Neural cell (in vitro differentiated cells): Measurements from ENCODE around the gene PTPDC1. TPM values are rescaled to one million over a fixed set of nuclear protein-coding genes. Genes with fewer than 3 reads are reported as not detected.

Source experiments
- H2AFZ ChIP-seq: fragments of 200-600, 300-800 bp; sonication (generic), shearing (Covaris generic); 2 replicates; pipeline ENCODE4 v1.6.0; 2014; ENCODE audit warnings: low read depth, mild to moderate bottlenecking, antibody characterized with exemption, low read length, moderate library complexity
- H3F3A ChIP-seq: fragments of 200-600 bp; shearing (Covaris generic); 2 replicates; pipeline ENCODE4 v1.6.1; 2016; ENCODE audit warnings: mild to moderate bottlenecking, moderate library complexity, mixed read lengths, antibody characterized with exemption, low read length; ENCODE audit not compliant: insufficient read depth, poor library complexity, severe bottlenecking
- H3K27ac ChIP-seq: fragments of 200-600, 300-800 bp; sonication (generic), shearing (Covaris generic); 2 replicates; pipeline ENCODE4 v1.5.1; 2014; ENCODE audit warnings: mild to moderate bottlenecking, low read length, moderate library complexity
- H3K27me3 ChIP-seq: fragments of 300-800, 200-600 bp; sonication (generic), shearing (Covaris generic); 2 replicates; pipeline ENCODE4 v1.6.0; 2014; ENCODE audit warnings: mild to moderate bottlenecking, low read depth, low read length, moderate library complexity; ENCODE audit not compliant: insufficient read depth
- H3K36me3 ChIP-seq: fragments of 300-800, 200-600 bp; sonication (generic), shearing (Covaris generic); 2 replicates; pipeline ENCODE4 v1.5.1; 2014; ENCODE audit warnings: mild to moderate bottlenecking, antibody characterized with exemption, low read length, moderate library complexity; ENCODE audit not compliant: insufficient read depth
- H3K4me2 ChIP-seq: fragments of 300-800, 200-600 bp; sonication (generic), shearing (Covaris generic); 2 replicates; pipeline ENCODE4 v1.6.0; 2014; ENCODE audit warnings: mild to moderate bottlenecking, low read length
- H3K4me3 ChIP-seq: fragments of 300-800, 200-600 bp; sonication (generic), shearing (Covaris generic); 2 replicates; pipeline ENCODE4 v1.5.1; 2014; ENCODE audit warnings: mild to moderate bottlenecking, low read length, moderate library complexity
- H3K79me2 ChIP-seq: fragments of 200-600 bp; shearing (Covaris generic); replicated peaks from 2 replicates; pipeline ENCODE4 v1.6.0; 2014; ENCODE audit warnings: mild to moderate bottlenecking, low read length, moderate library complexity; ENCODE audit not compliant: insufficient read depth
- H3K9ac ChIP-seq: fragments of 300-800, 200-600 bp; sonication (generic), shearing (Covaris generic); 2 replicates; pipeline ENCODE4 v1.6.1; 2016; ENCODE audit warnings: mild to moderate bottlenecking, low read length, mixed read lengths
- H3K9me2 ChIP-seq: fragments of 200-600 bp; shearing (Covaris generic); 2 replicates; pipeline ENCODE4 v1.6.1; 2016; ENCODE audit warnings: mild to moderate bottlenecking, low read length, mixed read lengths; ENCODE audit not compliant: insufficient read depth
- H3K9me3 ChIP-seq: fragments of 200-600, 300-800 bp; sonication (generic), shearing (Covaris generic); 2 replicates; pipeline ENCODE4 v1.6.1; 2016; ENCODE audit warnings: mild to moderate bottlenecking, mixed run types, low read length, moderate library complexity, mixed read lengths
- H4K20me1 ChIP-seq: fragments of 200-600 bp; shearing (Covaris generic); 2 replicates; pipeline ENCODE4 v1.6.1; 2016; ENCODE audit warnings: mild to moderate bottlenecking, mixed run types; ENCODE audit not compliant: insufficient read depth
- CTCF ChIP-seq: fragments of 450-650 bp; IDR thresholded peaks from 2 replicates; pipeline ENCODE4 v1.5.1; 2014; ENCODE audit warnings: antibody characterized with exemption, mild to moderate bottlenecking, moderate library complexity; ENCODE audit not compliant: poor library complexity, severe bottlenecking
- EP300 ChIP-seq: fragments of 450-650 bp; conservative IDR thresholded peaks from 2 replicates; pipeline ENCODE4 v1.6.1; 2014; ENCODE audit warnings: antibody characterized with exemption, mild to moderate bottlenecking, moderate library complexity; ENCODE audit not compliant: poor library complexity, severe bottlenecking
- EZH2 ChIP-seq: fragments of 200-600, 300-800 bp; shearing (Covaris generic), sonication (generic); IDR thresholded peaks from 2 replicates; pipeline ENCODE4 v1.6.1; 2014; ENCODE audit warnings: antibody characterized with exemption, low read length, borderline replicate concordance, mild to moderate bottlenecking; ENCODE audit not compliant: insufficient read depth, poor library complexity, severe bottlenecking
- MXI1 ChIP-seq: fragments of 450-650 bp; conservative IDR thresholded peaks from 2 replicates; pipeline ENCODE4 v1.6.1; 2014; ENCODE audit warnings: antibody characterized with exemption, mild to moderate bottlenecking; ENCODE audit not compliant: poor library complexity, severe bottlenecking
- POLR2AphosphoS5 ChIP-seq: IDR thresholded peaks from 2 replicates; pipeline ENCODE4 v1.6.1; 2012
- RAD21 ChIP-seq: fragments of 450-650 bp; conservative IDR thresholded peaks from 2 replicates; pipeline ENCODE4 v1.6.1; 2014; ENCODE audit warnings: antibody characterized with exemption, mild to moderate bottlenecking, moderate library complexity
- REST ChIP-seq: IDR thresholded peaks from 2 replicates; pipeline ENCODE4 v1.6.1; 2012; ENCODE audit warnings: borderline replicate concordance
- SMC3 ChIP-seq: fragments of 450-650 bp; conservative IDR thresholded peaks from 2 replicates; pipeline ENCODE4 v1.6.1; 2014; ENCODE audit warnings: antibody characterized with exemption, mild to moderate bottlenecking, moderate library complexity; ENCODE audit not compliant: poor library complexity
- TAF1 ChIP-seq: IDR thresholded peaks from 2 replicates; pipeline ENCODE4 v1.6.1; 2012; ENCODE audit warnings: low read depth
- polyA plus RNA-seq: library from polyadenylated mRNA; depleted of rRNA; stranded (reverse); fragments of >200 nt; gene quantifications from 2 replicates; pipeline ENCODE4 v1.2.3, GENCODE V29; 2014

Gene PTPDC1
- polyA plus RNA-seq, 1 donor from 2014 or later: 23.7 TPM

- Histone ChIP-seq H3K36me3 (no peaks in the 10 kb centered on the region), H3K27ac (no peak overlapping the region), H4K20me1 (no peaks in the 10 kb centered on the region), H3K27me3 (no peaks in the 10 kb centered on the region), H2AFZ (no peak overlapping the region), H3F3A (no peaks in the 10 kb centered on the region), H3K9me3 (no peaks in the 10 kb centered on the region), H3K4me3 (no peak overlapping the region), H3K4me2 (no peak overlapping the region), H3K9ac (no peak overlapping the region), H3K9me2 (no peaks in the 10 kb centered on the region), H3K79me2 (no peaks in the 10 kb centered on the region)
- TF ChIP-seq RAD21 (no peak), POLR2AphosphoS5 (no peak), EZH2 (no peak), SMC3 (no peak), MXI1 (no peak), EP300 (no peak), CTCF (no peak), REST (no peak), TAF1 (no peak)
Measured at GRCh38 chr9:94150890-94151650, 66.8 kb downstream of the PTPDC1 start.

GRCh38 chr9:94153905-94154304, 69.6 kb downstream of the PTPDC1 start:
- no peak overlapping the region for H3K4me3 ChIP-seq
- H3K9ac ChIP-seq: no peak overlapping the region
- H2AFZ ChIP-seq: no peak overlapping the region
- H3K9me2 ChIP-seq: no peaks in the 10 kb centered on the region
- H3K79me2 ChIP-seq: no peaks in the 10 kb centered on the region
- H3F3A ChIP-seq: no peaks in the 10 kb centered on the region
- H3K36me3 ChIP-seq: no peaks in the 10 kb centered on the region
- H4K20me1 ChIP-seq: no peaks in the 10 kb centered on the region
- H3K27me3 ChIP-seq: no peaks in the 10 kb centered on the region
- no peaks in the 10 kb centered on the region for H3K9me3 ChIP-seq
- no peak overlapping the region for H3K27ac ChIP-seq
- TF ChIP-seq EP300: no peak
- TF ChIP-seq REST: no peak
- no peak for TF ChIP-seq POLR2AphosphoS5
- TF ChIP-seq TAF1: no peak
- no peak for TF ChIP-seq RAD21
- TF ChIP-seq MXI1: no peak
- TF ChIP-seq SMC3: no peak
- no peak for TF ChIP-seq EZH2
- TF ChIP-seq CTCF: no peak
- no peak overlapping the region for H3K4me2 ChIP-seq
